AG09319 (cell line): ENCODE data around the gene CDH23.

Source experiments
- DNase-seq: peaks from one replicate; pipeline ENCODE4 v3.0.0-alpha.2; 2010; ENCODE audit warnings: low read depth; ENCODE audit errors: extremely low read depth
- TF ChIP-seq, protein P1 (sequence below): IDR thresholded peaks from 2 replicates; pipeline ENCODE4 v1.5.1; 2011; ENCODE audit warnings: low read depth, mild to moderate bottlenecking, inconsistent platforms, low read length, moderate library complexity

CDH23 gene

DNA sequence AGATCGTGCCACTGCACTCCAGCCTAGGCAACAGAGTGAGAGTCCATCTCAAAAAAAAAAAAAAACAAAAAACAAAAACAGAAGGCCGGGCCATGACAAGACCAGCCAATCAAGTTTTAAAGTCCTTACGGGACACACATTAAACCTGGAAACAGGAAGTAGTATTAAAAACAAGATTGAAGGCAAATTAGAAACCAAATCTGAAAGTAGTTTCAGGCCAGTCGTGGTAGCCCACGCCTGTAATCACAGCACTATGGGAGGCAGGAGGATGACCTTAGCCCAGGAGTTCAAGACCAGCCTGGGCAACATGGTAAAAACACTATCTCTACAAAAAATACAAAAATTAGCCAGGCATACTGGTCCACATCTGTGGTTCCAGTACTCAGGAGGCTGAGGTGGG, 436.2 kb downstream of the CDH23 start:
- TF ChIP-seq, protein P1, sequence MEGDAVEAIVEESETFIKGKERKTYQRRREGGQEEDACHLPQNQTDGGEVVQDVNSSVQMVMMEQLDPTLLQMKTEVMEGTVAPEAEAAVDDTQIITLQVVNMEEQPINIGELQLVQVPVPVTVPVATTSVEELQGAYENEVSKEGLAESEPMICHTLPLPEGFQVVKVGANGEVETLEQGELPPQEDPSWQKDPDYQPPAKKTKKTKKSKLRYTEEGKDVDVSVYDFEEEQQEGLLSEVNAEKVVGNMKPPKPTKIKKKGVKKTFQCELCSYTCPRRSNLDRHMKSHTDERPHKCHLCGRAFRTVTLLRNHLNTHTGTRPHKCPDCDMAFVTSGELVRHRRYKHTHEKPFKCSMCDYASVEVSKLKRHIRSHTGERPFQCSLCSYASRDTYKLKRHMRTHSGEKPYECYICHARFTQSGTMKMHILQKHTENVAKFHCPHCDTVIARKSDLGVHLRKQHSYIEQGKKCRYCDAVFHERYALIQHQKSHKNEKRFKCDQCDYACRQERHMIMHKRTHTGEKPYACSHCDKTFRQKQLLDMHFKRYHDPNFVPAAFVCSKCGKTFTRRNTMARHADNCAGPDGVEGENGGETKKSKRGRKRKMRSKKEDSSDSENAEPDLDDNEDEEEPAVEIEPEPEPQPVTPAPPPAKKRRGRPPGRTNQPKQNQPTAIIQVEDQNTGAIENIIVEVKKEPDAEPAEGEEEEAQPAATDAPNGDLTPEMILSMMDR: no peak
- no peak for DNase-seq

DNA sequence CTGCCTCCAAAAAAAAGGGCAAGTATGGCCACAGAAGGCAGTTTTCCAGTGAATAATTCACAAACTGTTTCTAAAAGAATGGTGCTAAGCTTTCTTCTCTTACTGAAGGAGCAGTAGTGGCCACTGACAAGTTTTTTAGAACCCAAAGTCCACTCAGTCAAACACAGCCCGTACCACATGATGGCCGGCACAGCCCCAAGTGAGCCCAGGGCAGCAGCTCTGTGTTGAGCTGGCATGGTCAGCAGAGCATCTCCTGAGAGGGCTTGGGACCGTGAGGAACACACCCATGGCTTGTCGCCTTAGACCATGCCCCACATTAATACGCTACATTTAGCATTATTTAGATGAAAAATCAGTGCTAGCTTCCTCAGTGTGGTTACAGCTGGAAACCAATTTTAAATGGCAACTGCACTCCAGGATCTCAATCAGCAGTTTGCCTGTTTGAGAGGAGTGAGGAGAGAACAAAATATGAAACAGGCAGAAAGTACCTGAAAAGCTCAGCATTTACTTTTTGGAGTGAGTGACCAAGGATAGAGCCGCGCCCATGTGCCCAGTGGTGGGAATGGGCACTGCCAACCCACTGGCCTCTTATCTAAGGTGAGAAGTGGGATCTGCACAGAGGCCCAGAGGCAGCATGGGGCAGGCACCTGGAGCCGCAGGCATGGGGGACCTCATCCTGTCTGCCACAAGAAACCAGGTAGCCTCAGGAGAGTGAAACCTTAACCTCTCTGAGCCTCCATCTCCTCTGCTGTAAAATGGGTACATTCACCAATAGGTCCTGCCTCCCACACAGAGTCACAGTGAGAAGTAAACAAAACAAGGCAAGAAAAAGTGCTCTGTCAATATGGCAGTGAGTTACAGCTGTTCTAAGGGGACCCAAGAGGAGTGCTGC, 437.0 kb downstream of the CDH23 start:
- TF ChIP-seq, protein P1: no peak
- no peak for DNase-seq

DNA sequence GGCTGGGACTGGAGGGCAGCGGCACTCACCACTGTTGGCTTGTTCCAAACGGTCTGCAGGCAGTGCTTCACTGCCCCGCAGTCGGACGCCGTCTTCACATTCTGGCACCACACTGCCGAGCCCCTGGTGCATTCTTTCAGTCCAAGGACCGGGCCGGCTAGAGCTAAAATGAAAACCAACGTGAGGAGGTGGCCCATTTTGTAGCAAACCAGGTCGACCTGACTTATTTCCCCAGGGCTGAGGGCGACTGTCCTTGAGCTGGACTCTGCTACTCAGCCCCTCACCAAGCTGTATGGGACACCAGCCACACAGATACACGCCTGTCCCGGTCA, 437.6 kb downstream of the CDH23 start:
- DNase-seq: no peak
- TF ChIP-seq, protein P1: no peak

DNA sequence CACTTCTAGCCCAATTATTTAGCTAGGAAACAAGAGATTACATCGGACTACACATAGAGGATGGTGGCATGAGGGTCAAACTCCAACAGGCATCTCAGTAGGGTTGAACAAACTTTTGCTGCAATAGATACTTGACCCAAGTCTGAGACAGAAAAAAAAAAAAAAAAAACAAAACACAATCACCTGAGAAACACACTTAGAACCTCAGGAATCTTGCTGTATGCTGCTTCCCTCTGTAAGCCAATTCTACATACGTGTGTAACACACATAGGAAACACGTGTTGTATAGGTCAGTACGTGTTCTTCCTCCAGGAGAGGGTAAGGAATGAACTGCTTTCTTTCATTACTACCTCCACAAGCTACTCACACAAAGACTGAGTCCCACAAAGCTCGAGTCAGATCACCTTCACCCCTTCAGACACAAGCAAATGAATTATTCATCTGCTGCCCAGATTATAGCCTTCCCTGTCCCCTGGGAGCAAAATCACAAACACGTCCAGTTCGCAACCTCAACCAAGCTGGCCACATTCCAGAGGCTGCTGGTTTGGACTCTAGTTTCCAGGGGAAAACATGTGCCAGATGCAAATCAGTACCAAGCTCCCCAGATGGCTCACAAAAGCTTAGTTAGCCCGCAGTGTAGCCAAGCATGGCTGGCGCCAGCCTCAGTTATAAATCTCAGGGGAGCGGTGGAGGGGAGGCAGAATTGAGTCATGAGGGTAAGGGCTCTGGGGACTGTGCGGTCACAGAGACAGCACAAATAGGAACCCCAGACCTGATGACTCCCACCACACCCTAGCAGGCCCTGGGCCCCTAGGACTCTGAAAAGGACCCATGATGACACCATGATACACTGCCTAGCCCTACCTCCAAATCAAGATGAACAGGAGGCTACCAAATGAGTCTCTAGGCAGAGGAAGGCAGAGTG, 439.2 kb downstream of the CDH23 start:
- TF ChIP-seq, protein P1: no peak
- DNase-seq: peak; percentile 86

DNA sequence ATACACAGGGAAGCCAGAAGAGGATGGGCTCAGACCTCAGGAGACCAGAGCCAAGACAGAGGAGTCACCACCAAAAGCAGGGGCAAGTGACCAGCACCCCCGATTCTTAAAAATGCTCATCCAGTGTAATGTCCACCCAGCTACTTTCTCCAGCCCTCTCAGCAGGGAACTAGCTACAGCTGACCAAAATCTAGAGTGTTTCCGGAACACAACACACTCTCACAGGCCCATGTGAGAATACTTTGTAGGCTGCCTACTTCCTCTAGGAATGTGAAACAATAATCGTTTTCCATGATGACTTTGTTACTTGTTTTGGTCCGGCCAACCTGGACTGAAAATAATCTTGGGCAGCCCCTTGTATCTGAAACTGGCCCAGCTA, 439.9 kb downstream of the CDH23 start:
- TF ChIP-seq, protein P1: no peak
- DNase-seq: no peak

DNA sequence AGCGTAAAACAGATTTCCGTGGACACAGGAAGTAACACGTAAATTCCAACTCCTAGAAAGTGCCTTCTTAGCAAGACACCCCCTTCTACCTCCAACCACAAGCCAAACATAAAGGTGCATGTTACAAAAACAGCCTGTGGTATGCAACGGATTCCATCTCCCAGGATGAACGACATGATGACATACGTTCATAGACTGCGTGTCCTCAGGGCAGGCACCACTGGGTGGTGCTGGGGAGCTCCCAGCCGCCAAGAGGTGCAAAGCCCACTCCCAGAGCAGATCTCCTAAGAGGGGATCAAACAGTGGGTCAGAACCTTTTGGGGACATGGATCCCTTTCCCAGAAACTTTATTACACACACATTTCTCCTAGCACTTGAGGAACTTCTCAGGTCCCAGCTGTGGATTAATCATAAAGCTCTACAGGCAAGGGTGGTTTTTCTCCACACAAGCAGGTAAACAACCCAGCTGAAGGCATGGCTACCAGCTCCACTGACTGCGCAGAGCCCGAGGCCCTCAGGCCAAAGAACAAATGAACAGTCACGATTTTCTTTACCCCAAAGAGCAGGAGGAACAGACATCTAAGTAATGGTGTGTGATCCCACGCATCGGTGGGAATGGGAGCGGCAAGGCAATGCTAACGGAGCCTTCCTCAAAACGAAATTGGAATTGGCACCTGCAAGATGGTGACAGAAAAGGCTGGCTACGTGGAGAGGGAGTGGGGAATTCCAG, 440.5 kb downstream of the CDH23 start:
- TF ChIP-seq, protein P1: no peak; the same call in 1 of the 2 replicates
- no peak for DNase-seq
